ENCODE data around the gene TOLLIP.

DNA sequence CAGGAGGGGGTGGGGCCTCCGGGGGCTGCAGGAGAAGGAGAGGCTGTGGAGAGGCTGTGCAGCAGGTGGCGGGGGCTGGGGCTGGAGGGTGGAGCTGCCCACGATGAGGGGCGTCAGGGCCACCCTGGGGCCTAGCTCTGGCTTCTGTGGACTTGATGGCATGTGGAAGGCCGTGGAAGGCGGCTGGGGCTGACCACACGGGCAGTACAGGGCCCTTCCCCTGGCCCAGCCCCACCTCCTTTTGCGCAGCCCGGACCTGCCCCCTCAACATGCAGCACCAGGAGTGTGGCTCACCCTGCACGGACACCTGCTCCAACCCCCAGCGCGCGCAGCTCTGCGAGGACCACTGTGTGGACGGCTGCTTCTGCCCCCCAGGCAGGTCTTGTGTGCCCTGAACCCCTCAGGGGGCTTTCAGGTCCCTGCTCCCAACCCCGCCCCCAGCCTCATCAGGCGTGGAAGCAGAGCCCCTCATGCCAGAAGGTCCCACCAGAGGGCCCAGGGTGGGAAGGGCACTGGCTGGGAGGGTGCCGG lies 80.4 kb downstream of the TOLLIP start:
- TF ChIP-seq NFYB (CRISPR knock-in tag; conservative IDR thresholded peaks at IDR 0.05; ENCODE audit: low read depth) (no peak), FOXP1 (CRISPR knock-in tag; IDR thresholded peaks at IDR 0.05; ENCODE audit: borderline replicate concordance) (no peak), RELA (CRISPR knock-in tag; IDR thresholded peaks at IDR 0.05; ENCODE audit: borderline replicate concordance) (no peak), SP1 (CRISPR knock-in tag; conservative IDR thresholded peaks at IDR 0.05) (no peak)
- TF ChIP-seq, protein P1, sequence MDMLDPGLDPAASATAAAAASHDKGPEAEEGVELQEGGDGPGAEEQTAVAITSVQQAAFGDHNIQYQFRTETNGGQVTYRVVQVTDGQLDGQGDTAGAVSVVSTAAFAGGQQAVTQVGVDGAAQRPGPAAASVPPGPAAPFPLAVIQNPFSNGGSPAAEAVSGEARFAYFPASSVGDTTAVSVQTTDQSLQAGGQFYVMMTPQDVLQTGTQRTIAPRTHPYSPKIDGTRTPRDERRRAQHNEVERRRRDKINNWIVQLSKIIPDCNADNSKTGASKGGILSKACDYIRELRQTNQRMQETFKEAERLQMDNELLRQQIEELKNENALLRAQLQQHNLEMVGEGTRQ (CRISPR knock-in tag; IDR thresholded peaks at IDR 0.05) = no peak
- TF ChIP-seq, protein P2, sequence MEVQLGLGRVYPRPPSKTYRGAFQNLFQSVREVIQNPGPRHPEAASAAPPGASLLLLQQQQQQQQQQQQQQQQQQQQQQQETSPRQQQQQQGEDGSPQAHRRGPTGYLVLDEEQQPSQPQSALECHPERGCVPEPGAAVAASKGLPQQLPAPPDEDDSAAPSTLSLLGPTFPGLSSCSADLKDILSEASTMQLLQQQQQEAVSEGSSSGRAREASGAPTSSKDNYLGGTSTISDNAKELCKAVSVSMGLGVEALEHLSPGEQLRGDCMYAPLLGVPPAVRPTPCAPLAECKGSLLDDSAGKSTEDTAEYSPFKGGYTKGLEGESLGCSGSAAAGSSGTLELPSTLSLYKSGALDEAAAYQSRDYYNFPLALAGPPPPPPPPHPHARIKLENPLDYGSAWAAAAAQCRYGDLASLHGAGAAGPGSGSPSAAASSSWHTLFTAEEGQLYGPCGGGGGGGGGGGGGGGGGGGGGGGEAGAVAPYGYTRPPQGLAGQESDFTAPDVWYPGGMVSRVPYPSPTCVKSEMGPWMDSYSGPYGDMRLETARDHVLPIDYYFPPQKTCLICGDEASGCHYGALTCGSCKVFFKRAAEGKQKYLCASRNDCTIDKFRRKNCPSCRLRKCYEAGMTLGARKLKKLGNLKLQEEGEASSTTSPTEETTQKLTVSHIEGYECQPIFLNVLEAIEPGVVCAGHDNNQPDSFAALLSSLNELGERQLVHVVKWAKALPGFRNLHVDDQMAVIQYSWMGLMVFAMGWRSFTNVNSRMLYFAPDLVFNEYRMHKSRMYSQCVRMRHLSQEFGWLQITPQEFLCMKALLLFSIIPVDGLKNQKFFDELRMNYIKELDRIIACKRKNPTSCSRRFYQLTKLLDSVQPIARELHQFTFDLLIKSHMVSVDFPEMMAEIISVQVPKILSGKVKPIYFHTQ (CRISPR knock-in tag; IDR thresholded peaks at IDR 0.05) = no peak
- TF ChIP-seq, protein P3, sequence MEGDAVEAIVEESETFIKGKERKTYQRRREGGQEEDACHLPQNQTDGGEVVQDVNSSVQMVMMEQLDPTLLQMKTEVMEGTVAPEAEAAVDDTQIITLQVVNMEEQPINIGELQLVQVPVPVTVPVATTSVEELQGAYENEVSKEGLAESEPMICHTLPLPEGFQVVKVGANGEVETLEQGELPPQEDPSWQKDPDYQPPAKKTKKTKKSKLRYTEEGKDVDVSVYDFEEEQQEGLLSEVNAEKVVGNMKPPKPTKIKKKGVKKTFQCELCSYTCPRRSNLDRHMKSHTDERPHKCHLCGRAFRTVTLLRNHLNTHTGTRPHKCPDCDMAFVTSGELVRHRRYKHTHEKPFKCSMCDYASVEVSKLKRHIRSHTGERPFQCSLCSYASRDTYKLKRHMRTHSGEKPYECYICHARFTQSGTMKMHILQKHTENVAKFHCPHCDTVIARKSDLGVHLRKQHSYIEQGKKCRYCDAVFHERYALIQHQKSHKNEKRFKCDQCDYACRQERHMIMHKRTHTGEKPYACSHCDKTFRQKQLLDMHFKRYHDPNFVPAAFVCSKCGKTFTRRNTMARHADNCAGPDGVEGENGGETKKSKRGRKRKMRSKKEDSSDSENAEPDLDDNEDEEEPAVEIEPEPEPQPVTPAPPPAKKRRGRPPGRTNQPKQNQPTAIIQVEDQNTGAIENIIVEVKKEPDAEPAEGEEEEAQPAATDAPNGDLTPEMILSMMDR (IDR thresholded peaks at IDR 0.05) = no peak
- TF ChIP-seq, protein P4, sequence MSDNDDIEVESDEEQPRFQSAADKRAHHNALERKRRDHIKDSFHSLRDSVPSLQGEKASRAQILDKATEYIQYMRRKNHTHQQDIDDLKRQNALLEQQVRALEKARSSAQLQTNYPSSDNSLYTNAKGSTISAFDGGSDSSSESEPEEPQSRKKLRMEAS (CRISPR knock-in tag; IDR thresholded peaks at IDR 0.05) = no peak
- TF ChIP-seq, protein P5, sequence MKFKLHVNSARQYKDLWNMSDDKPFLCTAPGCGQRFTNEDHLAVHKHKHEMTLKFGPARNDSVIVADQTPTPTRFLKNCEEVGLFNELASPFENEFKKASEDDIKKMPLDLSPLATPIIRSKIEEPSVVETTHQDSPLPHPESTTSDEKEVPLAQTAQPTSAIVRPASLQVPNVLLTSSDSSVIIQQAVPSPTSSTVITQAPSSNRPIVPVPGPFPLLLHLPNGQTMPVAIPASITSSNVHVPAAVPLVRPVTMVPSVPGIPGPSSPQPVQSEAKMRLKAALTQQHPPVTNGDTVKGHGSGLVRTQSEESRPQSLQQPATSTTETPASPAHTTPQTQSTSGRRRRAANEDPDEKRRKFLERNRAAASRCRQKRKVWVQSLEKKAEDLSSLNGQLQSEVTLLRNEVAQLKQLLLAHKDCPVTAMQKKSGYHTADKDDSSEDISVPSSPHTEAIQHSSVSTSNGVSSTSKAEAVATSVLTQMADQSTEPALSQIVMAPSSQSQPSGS (CRISPR knock-in tag; IDR thresholded peaks at IDR 0.05; ENCODE audit: borderline replicate concordance, low read depth) = no peak
- TF ChIP-seq, protein P6, sequence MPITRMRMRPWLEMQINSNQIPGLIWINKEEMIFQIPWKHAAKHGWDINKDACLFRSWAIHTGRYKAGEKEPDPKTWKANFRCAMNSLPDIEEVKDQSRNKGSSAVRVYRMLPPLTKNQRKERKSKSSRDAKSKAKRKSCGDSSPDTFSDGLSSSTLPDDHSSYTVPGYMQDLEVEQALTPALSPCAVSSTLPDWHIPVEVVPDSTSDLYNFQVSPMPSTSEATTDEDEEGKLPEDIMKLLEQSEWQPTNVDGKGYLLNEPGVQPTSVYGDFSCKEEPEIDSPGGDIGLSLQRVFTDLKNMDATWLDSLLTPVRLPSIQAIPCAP (CRISPR knock-in tag; IDR thresholded peaks at IDR 0.05) = no peak

Data from WTC11 (cell line).